Loucy (cell line): ENCODE measurements around the gene ZBTB32.

Experiments
- H2AFZ ChIP-seq: fragments of 200-600 bp; sonication (generic); 2 replicates; pipeline ENCODE4 v1.6.0; 2016; ENCODE audit warnings: antibody characterized with exemption, mild to moderate bottlenecking, low read length, moderate library complexity
- H3F3A ChIP-seq: fragments of 200-600 bp; 2 replicates; pipeline ENCODE4 v1.6.0; 2016; ENCODE audit warnings: antibody characterized with exemption, low read depth, mild to moderate bottlenecking
- H3K27me3 ChIP-seq: fragments of 200-600 bp; sonication (generic); 2 replicates; pipeline ENCODE4 v1.6.1; 2014; ENCODE audit warnings: low read length, mild to moderate bottlenecking; ENCODE audit not compliant: insufficient read depth, poor library complexity, severe bottlenecking
- H3K36me3 ChIP-seq: fragments of 200-600 bp; sonication (generic); 2 replicates; pipeline ENCODE4 v1.6.1; 2016; ENCODE audit warnings: low read length; ENCODE audit not compliant: insufficient read depth
- H3K4me1 ChIP-seq: fragments of 200-600 bp; sonication (generic); 2 replicates; pipeline ENCODE4 v1.5.1; 2014; ENCODE audit warnings: low read length, mild to moderate bottlenecking; ENCODE audit not compliant: insufficient read depth, poor library complexity, severe bottlenecking
- H3K4me2 ChIP-seq: fragments of 200-600 bp; sonication (generic); 2 replicates; pipeline ENCODE4 v1.6.0; 2014; ENCODE audit warnings: antibody characterized with exemption, low read length, low read depth, mild to moderate bottlenecking; ENCODE audit not compliant: poor library complexity, severe bottlenecking
- H3K4me3 ChIP-seq: fragments of 200-600 bp; sonication (generic); 2 replicates; pipeline ENCODE4 v1.5.1; 2014; ENCODE audit warnings: low read length, mild to moderate bottlenecking, mixed read lengths; ENCODE audit not compliant: poor library complexity, severe bottlenecking
- H3K79me2 ChIP-seq: fragments of 200-600 bp; sonication (generic); 2 replicates; pipeline ENCODE4 v1.6.1; 2014; ENCODE audit warnings: low read length; ENCODE audit not compliant: insufficient read depth
- H3K9ac ChIP-seq: fragments of 200-600 bp; sonication (generic); 2 replicates; pipeline ENCODE4 v1.6.0; 2014; ENCODE audit warnings: mild to moderate bottlenecking, low read depth, low read length, moderate library complexity; ENCODE audit not compliant: poor library complexity, severe bottlenecking
- H3K9me2 ChIP-seq: fragments of 200-600 bp; sonication (generic); replicated peaks from 2 replicates; pipeline ENCODE4 v1.6.1; 2016; ENCODE audit warnings: low read depth, low read length, mixed read lengths
- H3K9me3 ChIP-seq: fragments of 200-600 bp; sonication (generic); 2 replicates; pipeline ENCODE4 v1.6.1; 2014; ENCODE audit warnings: mild to moderate bottlenecking, antibody characterized with exemption, low read length, low read depth; ENCODE audit not compliant: insufficient read depth
- H4K20me1 ChIP-seq: fragments of 200-600 bp; sonication (generic); 2 replicates; pipeline ENCODE4 v1.6.0; 2014; ENCODE audit warnings: antibody characterized with exemption, low read length, mild to moderate bottlenecking; ENCODE audit not compliant: insufficient read depth, poor library complexity, severe bottlenecking
- EZH2phosphoT487 ChIP-seq: fragments of 200-600 bp; IDR thresholded peaks from 2 replicates; pipeline ENCODE4 v1.6.1; 2018; ENCODE audit warnings: antibody characterized with exemption, mild to moderate bottlenecking, moderate library complexity, borderline replicate concordance
- TF ChIP-seq, protein P1 (sequence below): fragments of 200-600 bp; sonication (generic); conservative IDR thresholded peaks from 2 replicates; pipeline ENCODE4 v1.5.1; 2014; ENCODE audit warnings: mild to moderate bottlenecking, antibody characterized with exemption, low read length

Gene ZBTB32

GRCh38 chr19:35733180-35734125 is 29.1 kb downstream of the ZBTB32 start:
- peaks cover 45% of the 10 kb centered on the region; the same call in 1 of the 2 replicates for H3K36me3 ChIP-seq
- no peak for TF ChIP-seq EZH2phosphoT487
- TF ChIP-seq, protein P1, sequence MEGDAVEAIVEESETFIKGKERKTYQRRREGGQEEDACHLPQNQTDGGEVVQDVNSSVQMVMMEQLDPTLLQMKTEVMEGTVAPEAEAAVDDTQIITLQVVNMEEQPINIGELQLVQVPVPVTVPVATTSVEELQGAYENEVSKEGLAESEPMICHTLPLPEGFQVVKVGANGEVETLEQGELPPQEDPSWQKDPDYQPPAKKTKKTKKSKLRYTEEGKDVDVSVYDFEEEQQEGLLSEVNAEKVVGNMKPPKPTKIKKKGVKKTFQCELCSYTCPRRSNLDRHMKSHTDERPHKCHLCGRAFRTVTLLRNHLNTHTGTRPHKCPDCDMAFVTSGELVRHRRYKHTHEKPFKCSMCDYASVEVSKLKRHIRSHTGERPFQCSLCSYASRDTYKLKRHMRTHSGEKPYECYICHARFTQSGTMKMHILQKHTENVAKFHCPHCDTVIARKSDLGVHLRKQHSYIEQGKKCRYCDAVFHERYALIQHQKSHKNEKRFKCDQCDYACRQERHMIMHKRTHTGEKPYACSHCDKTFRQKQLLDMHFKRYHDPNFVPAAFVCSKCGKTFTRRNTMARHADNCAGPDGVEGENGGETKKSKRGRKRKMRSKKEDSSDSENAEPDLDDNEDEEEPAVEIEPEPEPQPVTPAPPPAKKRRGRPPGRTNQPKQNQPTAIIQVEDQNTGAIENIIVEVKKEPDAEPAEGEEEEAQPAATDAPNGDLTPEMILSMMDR, result no peak

DNA sequence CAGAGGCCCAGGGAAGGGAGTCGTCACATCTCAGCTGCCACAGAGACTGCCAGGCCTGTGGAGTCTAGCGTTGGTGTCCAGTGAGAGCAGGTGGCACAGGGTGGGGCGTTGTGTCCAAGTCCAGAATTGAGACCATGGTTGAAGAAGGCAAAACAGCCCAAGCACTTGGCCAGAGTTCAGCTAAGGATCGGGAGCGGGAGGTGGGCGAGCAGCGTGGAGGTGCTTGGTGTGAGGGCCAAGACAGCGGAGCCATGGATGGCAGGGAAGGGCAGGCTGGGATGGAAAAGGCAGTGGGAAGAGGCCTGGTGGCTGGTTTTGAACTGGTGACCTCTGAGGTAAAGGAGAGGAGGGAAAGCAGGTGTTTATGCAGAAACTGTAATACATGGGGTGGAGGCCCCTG is 29.9 kb downstream of the ZBTB32 start:
- Histone ChIP-seq H3K4me1 (no peaks in the 10 kb centered on the region), H3F3A (no peaks in the 10 kb centered on the region), H3K9me3 (no peaks in the 10 kb centered on the region), H3K79me2 (no peaks in the 10 kb centered on the region), H3K27me3 (no peaks in the 10 kb centered on the region), H2AFZ (no peak overlapping the region), H3K9ac (no peak overlapping the region), H4K20me1 (no peaks in the 10 kb centered on the region), H3K9me2 (no peaks in the 10 kb centered on the region), H3K4me3 (no peak overlapping the region), H3K36me3 (peaks cover 42% of the 10 kb centered on the region; the same call in 1 of the 2 replicates), H3K4me2 (no peak overlapping the region)
- TF ChIP-seq, protein P1, result no peak
- TF ChIP-seq EZH2phosphoT487, result no peak

More at GRCh38 chr19:35733180-35734125, 29.1 kb downstream of the ZBTB32 start:
- Histone ChIP-seq H3K4me3 (no peak overlapping the region), H4K20me1 (no peaks in the 10 kb centered on the region), H3K9me3 (no peaks in the 10 kb centered on the region), H3K9ac (no peak overlapping the region), H3K4me2 (no peak overlapping the region), H3F3A (no peaks in the 10 kb centered on the region), H3K79me2 (no peaks in the 10 kb centered on the region), H2AFZ (no peak overlapping the region), H3K27me3 (no peaks in the 10 kb centered on the region), H3K9me2 (no peaks in the 10 kb centered on the region), H3K4me1 (no peaks in the 10 kb centered on the region)

GRCh38 chr19:35734889-35735288 is 30.5 kb downstream of the ZBTB32 start:
- no peaks in the 10 kb centered on the region for H4K20me1 ChIP-seq
- H3K9me2 ChIP-seq, result no peaks in the 10 kb centered on the region
- H3K27me3 ChIP-seq, result no peaks in the 10 kb centered on the region
- H3F3A ChIP-seq, result no peaks in the 10 kb centered on the region
- no peaks in the 10 kb centered on the region for H3K9me3 ChIP-seq
- no peak overlapping the region for H2AFZ ChIP-seq
- H3K4me3 ChIP-seq, result no peak overlapping the region
- no peak overlapping the region for H3K4me2 ChIP-seq
- H3K9ac ChIP-seq, result no peak overlapping the region
- H3K36me3 ChIP-seq, result peaks cover 36% of the 10 kb centered on the region; the same call in 1 of the 2 replicates
- H3K79me2 ChIP-seq, result no peaks in the 10 kb centered on the region
- TF ChIP-seq EZH2phosphoT487, result no peak
- TF ChIP-seq, protein P1, result no peak
- no peaks in the 10 kb centered on the region for H3K4me1 ChIP-seq
